CD14-positive monocyte (primary cell): ENCODE measurements around the gene CIBAR2. TPM values are rescaled to one million over a fixed set of nuclear protein-coding genes. Genes with fewer than 3 reads are reported as not detected.

Source experiments
- DNase-seq, 3 donors: peaks; one replicate each; pipeline ENCODE4 v3.0.0-alpha.2; 2011 to 2022
- H2AFZ ChIP-seq: 2 replicates; pipeline ENCODE4 v1.6.0; 2012; ENCODE audit warnings: mild to moderate bottlenecking, low read depth, low read length, inconsistent platforms; ENCODE audit not compliant: insufficient read depth, poor library complexity, severe bottlenecking
- H3K27ac ChIP-seq, 2 donors: 1 replicate in 1 of 2; 2 replicates in 1 of 2; pipeline ENCODE4 v1.5.1; 2012 to 2013; ENCODE audit warnings: low read length in 2 of 2, control low read depth in 1 of 2, inconsistent platforms in 1 of 2, low read depth in 1 of 2, mild to moderate bottlenecking in 1 of 2
- H3K27me3 ChIP-seq, 2 donors: one replicate each; pipeline versions ENCODE4 v1.6.0 to v1.6.1; 2011 to 2013; ENCODE audit warnings: low read length in 2 of 2; ENCODE audit not compliant: control insufficient read depth in 2 of 2, insufficient read depth in 2 of 2
- H3K36me3 ChIP-seq, 2 donors: replicated peaks in 1 of 2; 1 replicate in 1 of 2; 2 replicates in 1 of 2; pipeline versions ENCODE4 v1.5.1 to v1.6.1; 2012 to 2013; ENCODE audit warnings: low read length in 2 of 2, control low read depth in 1 of 2, inconsistent platforms in 1 of 2, mild to moderate bottlenecking in 1 of 2; ENCODE audit not compliant: insufficient read depth in 2 of 2, control insufficient read depth in 1 of 2
- H3K4me1 ChIP-seq, 2 donors: 1 replicate in 1 of 2; 2 replicates in 1 of 2; pipeline versions ENCODE4 v1.5.1 to v1.6.1; 2012 to 2013; ENCODE audit warnings: low read length in 2 of 2, control low read depth in 1 of 2, inconsistent platforms in 1 of 2, mild to moderate bottlenecking in 1 of 2, moderate library complexity in 1 of 2; ENCODE audit not compliant: insufficient read depth in 2 of 2, control insufficient read depth in 1 of 2
- H3K4me2 ChIP-seq: replicated peaks from 2 replicates; pipeline ENCODE3; 2012; ENCODE audit warnings: low read length, moderate library complexity, mild to moderate bottlenecking; ENCODE audit not compliant: poor library complexity, severe bottlenecking; ENCODE audit errors: extremely low read depth
- H3K4me3 ChIP-seq, 3 experiments: fragments of 200-600 bp in 1 of 3; sonication (generic) in 1 of 3; replicated peaks in 1 of 3; 1 replicate in 2 of 3; 2 replicates in 1 of 3; pipeline ENCODE4 v1.5.1; 2011 to 2013; ENCODE audit warnings: low read length in 3 of 3, mild to moderate bottlenecking in 3 of 3, control low read depth in 2 of 3, low read depth in 2 of 3, inconsistent platforms in 1 of 3, moderate library complexity in 1 of 3
- H3K79me2 ChIP-seq: 2 replicates; pipeline ENCODE4 v1.6.0; 2012; ENCODE audit warnings: mild to moderate bottlenecking, control low read depth, inconsistent platforms, low read length, moderate library complexity; ENCODE audit not compliant: insufficient read depth
- H3K9ac ChIP-seq: 2 replicates; pipeline ENCODE4 v1.6.0; 2017; ENCODE audit warnings: low read length, mild to moderate bottlenecking; ENCODE audit not compliant: insufficient read depth, poor library complexity, severe bottlenecking
- H3K9me3 ChIP-seq, 2 donors: replicated peaks in 1 of 2; 1 replicate in 1 of 2; 2 replicates in 1 of 2; pipeline versions ENCODE4 v1.5.1 to v1.6.1; 2012 to 2013; ENCODE audit warnings: low read length in 2 of 2, control low read depth in 1 of 2; ENCODE audit not compliant: control insufficient read depth in 1 of 2, insufficient read depth in 1 of 2
- H4K20me1 ChIP-seq: 2 replicates; pipeline ENCODE4 v1.6.0; 2012; ENCODE audit warnings: mild to moderate bottlenecking, low read length, control low read depth, moderate library complexity; ENCODE audit not compliant: insufficient read depth
- H3K27ac Mint-ChIP-seq, 7 donors: one replicate each; pipeline ENCODE4 v1.8.0; 2020; ENCODE audit warnings: mild to moderate bottlenecking in 7 of 7, mixed read lengths in 7 of 7, moderate library complexity in 6 of 7, inconsistent platforms in 2 of 7
- H3K27me3 Mint-ChIP-seq, 3 donors: one replicate each; pipeline ENCODE4 v1.8.0; 2021 to 2022; ENCODE audit warnings: low read depth in 3 of 3, mild to moderate bottlenecking in 3 of 3, mixed read lengths in 3 of 3, moderate library complexity in 3 of 3, inconsistent platforms in 1 of 3
- H3K36me3 Mint-ChIP-seq, 2 donors: one replicate each; pipeline ENCODE4 v1.8.0; 2020; ENCODE audit warnings: mixed read lengths in 2 of 2, inconsistent platforms in 1 of 2, mild to moderate bottlenecking in 1 of 2
- H3K4me1 Mint-ChIP-seq: one replicate; pipeline ENCODE4 v1.8.0; 2020; ENCODE audit warnings: mild to moderate bottlenecking, mixed read lengths
- H3K4me3 Mint-ChIP-seq, 2 donors: one replicate each; pipeline ENCODE4 v1.8.0; 2020; ENCODE audit warnings: mild to moderate bottlenecking in 2 of 2, mixed read lengths in 2 of 2, moderate library complexity in 1 of 2
- H3K9me3 Mint-ChIP-seq, 7 donors: one replicate each; pipeline ENCODE4 v1.8.0; 2020 to 2022; ENCODE audit warnings: mixed read lengths in 7 of 7, mild to moderate bottlenecking in 6 of 7, moderate library complexity in 6 of 7, inconsistent platforms in 2 of 7
- CTCF ChIP-seq: fragments of 200-600 bp; IDR thresholded peaks from one replicate; pipeline ENCODE4 v1.8.0; 2022; ENCODE audit warnings: antibody characterized with exemption, mild to moderate bottlenecking
- WGBS: methylation state at CpG from one replicate; pipeline ENCODE4 v1.1.5; 2013; ENCODE audit warnings: missing lambda C conversion rate; ENCODE audit not compliant: insufficient coverage; 5-methylcytosine and 5-hydroxymethylcytosine counted together
- intact Hi-C, 2 donors: fragments of 100-400 bp; cut with micrococcal nuclease; formaldehyde crosslinking; loops; one replicate each; pipeline versions ENCODE4 v1.15.0 to v1.15.1; 2023
- polyA plus RNA-seq, 3 donors: library from polyadenylated mRNA; depleted of rRNA in 1 of 3; unstranded in 2 of 3; stranded (reverse) in 1 of 3; fragments of 300-500 nt in 2 of 3; fragments of >200 nt in 1 of 3; fragmentation: Illumina TruSeq in 2 of 3; gene quantifications; 1 replicate in 2 of 3; 2 replicates in 1 of 3; pipeline ENCODE4 v1.2.3, GENCODE V29; 2012 to 2021

The CIBAR2 gene
- polyA plus RNA-seq, 3 donors, result not detected

DNA sequence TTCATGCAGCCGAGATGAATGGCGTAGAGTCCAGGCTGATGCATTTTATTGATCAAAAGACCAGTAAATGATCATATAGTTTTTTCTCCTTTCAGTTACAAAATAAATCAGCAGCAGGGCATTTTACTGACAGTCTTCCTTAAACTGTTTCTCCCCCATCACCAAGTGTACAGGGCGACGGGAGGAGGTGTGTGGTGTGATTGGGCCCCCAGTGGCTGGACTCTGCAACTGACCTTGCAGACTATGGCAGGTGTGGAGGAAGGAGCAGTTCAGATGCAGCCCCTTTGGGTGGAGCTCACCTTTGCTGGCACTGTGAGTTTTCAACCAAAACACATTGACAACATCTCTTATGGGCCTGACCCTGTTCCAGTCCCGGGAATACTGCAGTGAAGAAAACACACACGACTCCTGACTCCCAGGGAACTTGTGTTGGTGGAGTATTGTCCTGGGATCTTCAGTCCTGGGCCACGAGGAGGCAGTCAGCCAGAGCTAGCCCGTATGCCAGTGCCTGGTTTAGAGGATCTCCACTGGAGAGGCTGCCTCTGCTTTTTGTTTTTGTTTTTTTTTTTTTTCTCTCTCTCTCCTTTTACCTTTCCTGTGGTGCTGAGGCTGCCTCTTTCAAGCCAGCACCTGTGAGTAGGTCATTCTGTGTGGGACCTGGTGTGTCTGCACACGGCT, 54.9 kb downstream of the CIBAR2 start:
- H3K36me3 ChIP-seq, result peaks cover 35 to 42% of the 10 kb centered on the region in 2 donors
- no peaks in the 10 kb centered on the region for H3K9me3 Mint-ChIP-seq
- peaks cover 0 to 3% (median 0%) of the 10 kb centered on the region in 3 donors for H3K27me3 Mint-ChIP-seq
- no peak overlapping the region for H3K4me3 ChIP-seq
- no peaks in the 10 kb centered on the region for H3K9me3 ChIP-seq
- peaks cover 38% of the 10 kb centered on the region for H4K20me1 ChIP-seq
- H3K9ac ChIP-seq, result no peak overlapping the region
- H3K27me3 ChIP-seq, result no peaks in the 10 kb centered on the region
- no peak overlapping the region for H3K4me2 ChIP-seq
- peak overlapping the region in 4 of 7 donors; percentile 47 to 100 (median 62) for H3K27ac Mint-ChIP-seq
- DNase-seq, result no peak
- peak overlapping the region in 1 of 2 donors; percentile 88 for H3K27ac ChIP-seq
- 100% methylated on average over 3 of the region's 9 CpGs for WGBS
- H3K4me1 Mint-ChIP-seq, result peaks cover 79% of the 10 kb centered on the region
- no peak overlapping the region for H3K4me3 Mint-ChIP-seq
- H2AFZ ChIP-seq, result no peak overlapping the region
- TF ChIP-seq CTCF, result no peak
- intact Hi-C loops, result no loop called here
- peaks cover 72 to 83% of the 10 kb centered on the region in 2 donors for H3K4me1 ChIP-seq
- H3K36me3 Mint-ChIP-seq, result peaks cover 45 to 66% of the 10 kb centered on the region in 2 donors
- peaks cover 79% of the 10 kb centered on the region for H3K79me2 ChIP-seq

- Histone ChIP-seq H2AFZ (peak overlapping the region; percentile 29), H3K27ac (peak overlapping the region; percentile 88 to 91), H3K9me3 (no peaks in the 10 kb centered on the region), H3K36me3 (peaks cover 35 to 47% of the 10 kb centered on the region in 2 donors), H3K27me3 (no peaks in the 10 kb centered on the region), H3K4me3 (peak overlapping the region in 2 of 3 experiments; percentile 15 to 61), H3K4me2 (peak overlapping the region; percentile 72), H4K20me1 (peaks cover 48% of the 10 kb centered on the region), H3K9ac (peak overlapping the region; percentile 62), H3K4me1 (peaks cover 64 to 83% of the 10 kb centered on the region in 2 donors), H3K79me2 (peaks cover 85% of the 10 kb centered on the region)
- no peaks in the 10 kb centered on the region for H3K9me3 Mint-ChIP-seq
- WGBS, result 25% methylated on average over 6 of the region's 16 CpGs
- peak overlapping the region; percentile 75 to 85 for H3K4me3 Mint-ChIP-seq
- peak; percentile 25 to 61 (median 57) for DNase-seq
- H3K27ac Mint-ChIP-seq, result peak overlapping the region; percentile 97 to 100 (median 98)
- peaks cover 50 to 70% of the 10 kb centered on the region in 2 donors for H3K36me3 Mint-ChIP-seq
- H3K27me3 Mint-ChIP-seq, result peaks cover 0 to 5% (median 2%) of the 10 kb centered on the region in 3 donors
- TF ChIP-seq CTCF, result peak; percentile 63
- H3K4me1 Mint-ChIP-seq, result peaks cover 75% of the 10 kb centered on the region
- intact Hi-C loops, result no loop called here
Observed at GRCh38 chr16:85056211-85056748, 56.0 kb downstream of the CIBAR2 start.
